Lower leg skin (tissue), 3 donors: ENCODE data around the gene DDX24.

Experiments
- POLR2A ChIP-seq, 2 donors: fragments of 450-650 bp; IDR thresholded peaks; one replicate each; pipeline ENCODE4 v1.6.1; 2016 to 2017; ENCODE audit warnings: antibody characterized with exemption in 2 of 2, mild to moderate bottlenecking in 1 of 2, moderate library complexity in 1 of 2
- TF ChIP-seq, protein P1 (sequence below), 3 donors: fragments of 450-650 bp; IDR thresholded peaks; one replicate each; pipeline ENCODE4 v1.5.1; 2016; ENCODE audit warnings: antibody characterized with exemption in 3 of 3, mild to moderate bottlenecking in 3 of 3, moderate library complexity in 2 of 3

DNA sequence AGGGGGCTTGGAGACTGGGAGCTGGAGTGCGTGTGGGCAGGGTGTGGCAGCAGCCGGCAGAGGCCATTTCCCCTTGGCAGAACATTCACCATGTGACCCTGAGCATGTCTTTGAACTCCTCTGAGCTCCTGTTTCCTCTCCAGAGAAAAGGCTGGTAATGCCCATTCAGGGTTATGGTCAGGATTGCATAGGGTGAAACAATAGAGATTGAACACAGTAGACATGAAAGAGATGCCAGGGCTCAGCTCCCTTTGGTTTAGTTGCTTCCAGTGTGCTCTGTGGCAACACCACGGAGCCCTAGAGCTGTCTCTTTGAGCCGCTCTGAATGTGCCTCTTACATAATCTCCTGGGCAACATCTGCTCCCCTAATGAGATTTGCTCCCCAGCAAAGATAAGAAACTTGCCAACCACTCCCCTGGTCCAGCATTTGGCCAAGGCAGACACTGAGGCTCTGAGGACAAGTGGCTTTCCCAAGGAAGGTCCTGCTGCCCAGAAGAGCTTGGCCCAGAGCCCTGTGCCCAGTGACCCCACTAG, 34.1 kb upstream of the DDX24 start:
- TF ChIP-seq, protein P1, sequence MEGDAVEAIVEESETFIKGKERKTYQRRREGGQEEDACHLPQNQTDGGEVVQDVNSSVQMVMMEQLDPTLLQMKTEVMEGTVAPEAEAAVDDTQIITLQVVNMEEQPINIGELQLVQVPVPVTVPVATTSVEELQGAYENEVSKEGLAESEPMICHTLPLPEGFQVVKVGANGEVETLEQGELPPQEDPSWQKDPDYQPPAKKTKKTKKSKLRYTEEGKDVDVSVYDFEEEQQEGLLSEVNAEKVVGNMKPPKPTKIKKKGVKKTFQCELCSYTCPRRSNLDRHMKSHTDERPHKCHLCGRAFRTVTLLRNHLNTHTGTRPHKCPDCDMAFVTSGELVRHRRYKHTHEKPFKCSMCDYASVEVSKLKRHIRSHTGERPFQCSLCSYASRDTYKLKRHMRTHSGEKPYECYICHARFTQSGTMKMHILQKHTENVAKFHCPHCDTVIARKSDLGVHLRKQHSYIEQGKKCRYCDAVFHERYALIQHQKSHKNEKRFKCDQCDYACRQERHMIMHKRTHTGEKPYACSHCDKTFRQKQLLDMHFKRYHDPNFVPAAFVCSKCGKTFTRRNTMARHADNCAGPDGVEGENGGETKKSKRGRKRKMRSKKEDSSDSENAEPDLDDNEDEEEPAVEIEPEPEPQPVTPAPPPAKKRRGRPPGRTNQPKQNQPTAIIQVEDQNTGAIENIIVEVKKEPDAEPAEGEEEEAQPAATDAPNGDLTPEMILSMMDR (IDR thresholded peaks at IDR 0.05) = no peak
- no peak for TF ChIP-seq POLR2A (IDR thresholded peaks at IDR 0.05)
